Pancreas (tissue), 10 donors: ENCODE data around the gene ZNF784. TPM values are rescaled to one million over a fixed set of nuclear protein-coding genes. Genes with fewer than 3 reads are reported as not detected.

Source experiments
- ATAC-seq, 4 donors: fragments of 200-7000 bp; cut with Tn5 transposase; one replicate each; pipeline versions ENCODE4 v1.8.0 to v1.9.1; 2020; ENCODE audit warnings: mild to moderate bottlenecking in 4 of 4, moderate library complexity in 4 of 4
- DNase-seq, 6 donors: peaks; one replicate each; pipeline ENCODE4 v3.0.0-alpha.2; 2020
- FAIRE-seq: peaks from 2 replicates; lab custom pipeline; 2012; peaks lifted over from hg19 to GRCh38; lab: Jason Lieb, UNC
- H3K27ac ChIP-seq, 4 donors: fragments of 200-600 bp; sonication (generic); 1 replicate in 3 of 4; 2 replicates in 1 of 4; pipeline versions ENCODE4 v1.5.0 to v1.8.0; 2020
- H3K27me3 ChIP-seq, 4 donors: fragments of 200-600 bp; one replicate each; pipeline ENCODE4 v1.8.0; 2021
- H3K36me3 ChIP-seq, 3 donors: fragments of 200-600 bp; sonication (generic) in 1 of 3; one replicate each; pipeline versions ENCODE4 v1.5.0 to v1.8.0; 2020 to 2021
- H3K4me1 ChIP-seq, 3 donors: fragments of 200-600 bp; one replicate each; pipeline ENCODE4 v1.8.0; 2021
- H3K4me3 ChIP-seq, 4 donors: fragments of 200-600 bp; sonication (generic) in 2 of 4; one replicate each; pipeline versions ENCODE4 v1.5.0 to v1.8.0; 2020 to 2021
- H3K9me3 ChIP-seq, 4 donors: fragments of 200-600 bp; one replicate each; pipeline ENCODE4 v1.8.0; 2021
- WGBS, 2 donors: extraction: QIAGEN DNeasy Blood & Tissue Kit; methylation state at CpG; one replicate each; pipeline ENCODE4 v1.1.7; 2013; 5-methylcytosine and 5-hydroxymethylcytosine counted together
- intact Hi-C, 3 donors: fragments of 100-400 bp; cut with DNase I; formaldehyde crosslinking; loops; one replicate each; pipeline versions ENCODE4 v1.11.1 to v1.14.2; 2022
- polyA plus RNA-seq, 2 donors: library from polyadenylated mRNA; stranded (reverse); fragments of 200-250 nt; gene quantifications; one replicate each; pipeline ENCODE4 v1.2.3, GENCODE V29; 2013
- total RNA-seq, 6 donors: library from RNA; stranded (reverse); fragmentation: NEBNext Ultra II Directional in 4 of 6; extraction: Animal tissue kit (Norgen Biotek cat#: 25700) in 4 of 6; gene quantifications; one replicate each; pipeline versions ENCODE4 v1.2.1 to v1.2.4, GENCODE V29; 2021 to 2023
- TF ChIP-seq, protein P1 (sequence below), 4 donors: fragments of 200-600 bp; sonication (generic) in 3 of 4; IDR thresholded peaks; one replicate each; pipeline versions ENCODE4 v1.5.0 to v1.8.0; 2021; ENCODE audit warnings: antibody characterized with exemption in 4 of 4
- donor health status: healthy with polysubstance abuse.
- donor health status: DM: no; HTN: no; CAD: no; lungs with moderate emphysema.
- donor health status: DM: no; HTN: no; CAD: no.
- donor health status: control.
- donor health status: control.
- donor health status: Bipolar disorder and iron deficiency.
- donor health status: DM: yes; HTN: yes; CAD: no.
- donor health status: DM: no; HTN: no; CAD: no.
- donor health status: DM: no; HTN: no; CAD: no.
- donor health status: DM: yes; HTN: yes; CAD: no.

ZNF784 gene
- total and polyA plus RNA-seq, 8 donors, result 3.7 to 12.9 (median 5.1) TPM

GRCh38 chr19:55650602-55651230 is 26.4 kb upstream of the ZNF784 start:
- Histone ChIP-seq H3K4me3 (no peak overlapping the region), H3K27me3 (no peaks in the 10 kb centered on the region), H3K4me1 (peaks cover 0 to 12% (median 6%) of the 10 kb centered on the region in 3 donors), H3K9me3 (no peaks in the 10 kb centered on the region), H3K36me3 (no peaks in the 10 kb centered on the region), H3K27ac (no peak overlapping the region)
- TF ChIP-seq, protein P1, sequence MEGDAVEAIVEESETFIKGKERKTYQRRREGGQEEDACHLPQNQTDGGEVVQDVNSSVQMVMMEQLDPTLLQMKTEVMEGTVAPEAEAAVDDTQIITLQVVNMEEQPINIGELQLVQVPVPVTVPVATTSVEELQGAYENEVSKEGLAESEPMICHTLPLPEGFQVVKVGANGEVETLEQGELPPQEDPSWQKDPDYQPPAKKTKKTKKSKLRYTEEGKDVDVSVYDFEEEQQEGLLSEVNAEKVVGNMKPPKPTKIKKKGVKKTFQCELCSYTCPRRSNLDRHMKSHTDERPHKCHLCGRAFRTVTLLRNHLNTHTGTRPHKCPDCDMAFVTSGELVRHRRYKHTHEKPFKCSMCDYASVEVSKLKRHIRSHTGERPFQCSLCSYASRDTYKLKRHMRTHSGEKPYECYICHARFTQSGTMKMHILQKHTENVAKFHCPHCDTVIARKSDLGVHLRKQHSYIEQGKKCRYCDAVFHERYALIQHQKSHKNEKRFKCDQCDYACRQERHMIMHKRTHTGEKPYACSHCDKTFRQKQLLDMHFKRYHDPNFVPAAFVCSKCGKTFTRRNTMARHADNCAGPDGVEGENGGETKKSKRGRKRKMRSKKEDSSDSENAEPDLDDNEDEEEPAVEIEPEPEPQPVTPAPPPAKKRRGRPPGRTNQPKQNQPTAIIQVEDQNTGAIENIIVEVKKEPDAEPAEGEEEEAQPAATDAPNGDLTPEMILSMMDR (IDR thresholded peaks at IDR 0.05), result no peak
- DNase-seq, result peak in 2 of 6 donors; percentile 37 to 71
- no peak for FAIRE-seq
- 88 to 91% methylated on average over 17 of the region's 17 CpGs for WGBS, 2 donors
- ATAC-seq, result no peak
- intact Hi-C loops, result no loop called here

- Histone ChIP-seq H3K27ac (no peak overlapping the region), H3K9me3 (no peaks in the 10 kb centered on the region), H3K27me3 (no peaks in the 10 kb centered on the region), H3K4me1 (peaks cover 0 to 12% (median 6%) of the 10 kb centered on the region in 3 donors), H3K36me3 (no peaks in the 10 kb centered on the region), H3K4me3 (no peak overlapping the region)
- TF ChIP-seq, protein P1 (IDR thresholded peaks at IDR 0.05), result no peak
- no peak for ATAC-seq
- peak in 2 of 6 donors; percentile 21 to 33 for DNase-seq
- 79 to 93% methylated on average over 4 of the region's 4 CpGs for WGBS, 2 donors
- intact Hi-C loops, result no loop called here
- FAIRE-seq, result no peak
Measured at GRCh38 chr19:55650126-55650557, 25.8 kb upstream of the ZNF784 start.

GRCh38 chr19:55649268-55650125 is 25.1 kb upstream of the ZNF784 start:
- WGBS, 2 donors, result 79 to 87% methylated on average over 17 of the region's 17 CpGs
- Histone ChIP-seq H3K9me3 (no peaks in the 10 kb centered on the region), H3K4me1 (peaks cover 0 to 12% (median 6%) of the 10 kb centered on the region in 3 donors), H3K27ac (no peak overlapping the region), H3K27me3 (no peaks in the 10 kb centered on the region), H3K36me3 (no peaks in the 10 kb centered on the region), H3K4me3 (peak overlapping the region in 1 of 4 donors; percentile 91)
- TF ChIP-seq, protein P1 (IDR thresholded peaks at IDR 0.05), result no peak
- intact Hi-C loops, result no loop called here
- no peak for FAIRE-seq
- no peak for ATAC-seq
- DNase-seq, result peak in 2 of 6 donors; percentile 37 to 67

GRCh38 chr19:55648585-55649267 is 24.4 kb upstream of the ZNF784 start:
- TF ChIP-seq, protein P1 (IDR thresholded peaks at IDR 0.05), result no peak
- intact Hi-C loops, result no loop called here
- no peaks in the 10 kb centered on the region for H3K36me3 ChIP-seq
- H3K4me1 ChIP-seq, result peaks cover 3 to 12% (median 6%) of the 10 kb centered on the region in 3 donors
- WGBS, 2 donors, result 36 to 40% methylated on average over 25 of the region's 25 CpGs
- DNase-seq (peak in 2 of 6 donors; percentile 50 to 75), FAIRE-seq (no peak), ATAC-seq (no peak)
- peak overlapping the region; percentile 81 to 93 (median 90) for H3K4me3 ChIP-seq
- H3K27ac ChIP-seq, result peak overlapping the region; percentile 46 to 68 (median 62)
- no peaks in the 10 kb centered on the region for H3K27me3 ChIP-seq
- no peaks in the 10 kb centered on the region for H3K9me3 ChIP-seq
